22Rv1 (cell line): ENCODE results near the gene MBD3L2.
"Not testable (repeated sequence)": the region's sequence is repeated elsewhere in the genome, so short reads cannot be mapped to it uniquely, and the experiment has no call there.

Source experiments
- H3K27ac ChIP-seq: fragments of 450-650 bp; 2 replicates; pipeline ENCODE4 v1.5.1; 2017
- ZFX ChIP-seq: fragments of 450-650 bp; IDR thresholded peaks from 2 replicates; pipeline ENCODE4 v1.6.1; 2017; ENCODE audit warnings: antibody characterized with exemption, borderline replicate concordance
- TF ChIP-seq, protein P1 (sequence below): fragments of 450-650 bp; IDR thresholded peaks from 2 replicates; pipeline ENCODE4 v1.5.1; 2017; ENCODE audit warnings: mild to moderate bottlenecking

Gene MBD3L2

DNA sequence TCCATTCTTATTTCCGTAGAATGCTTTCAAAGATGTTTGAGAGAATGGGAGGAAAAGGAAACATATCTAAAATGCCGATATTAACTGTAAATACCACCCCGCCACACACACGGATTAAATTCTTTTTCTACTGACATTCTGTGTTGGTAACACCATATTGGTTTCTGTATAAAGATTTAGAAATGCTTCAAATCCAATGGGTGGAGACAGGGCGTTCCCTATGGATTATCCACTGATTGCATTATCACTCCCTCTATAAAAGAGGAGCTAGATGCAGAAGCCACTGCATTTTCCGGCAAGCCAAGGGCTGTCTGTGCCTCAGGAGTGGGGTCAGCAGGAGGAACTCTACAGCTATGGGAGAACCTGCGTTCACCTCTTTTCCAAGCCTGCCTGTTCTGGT lies at the start of gene MBD3L2:
Gene MBD3L2 (plus strand): TSS at position 301 of the 400 bp plus-strand sequence. CDS start 53 bp downstream, at position 354.
- H3K27ac ChIP-seq: not testable (repeated sequence)

DNA sequence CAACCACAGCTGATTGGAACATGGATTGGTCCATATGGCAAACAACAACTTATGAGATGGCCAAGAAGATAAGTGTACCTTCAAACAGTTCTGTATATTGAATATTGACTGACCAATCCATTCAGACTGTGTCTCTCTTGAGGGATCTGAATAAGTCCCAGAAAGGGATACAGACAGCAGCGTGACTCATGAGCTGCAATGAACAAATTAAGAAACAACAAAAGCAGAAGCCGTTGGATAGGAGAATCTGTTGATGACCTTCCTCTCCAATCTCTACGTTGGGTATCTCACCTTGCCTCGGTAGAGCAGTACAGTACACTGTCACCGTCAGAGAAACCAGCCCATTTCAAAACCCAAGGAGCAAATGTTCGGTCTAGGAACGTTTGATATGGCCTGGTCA lies 49.2 kb upstream of the MBD3L2 start:
- TF ChIP-seq ZFX: no peak
- TF ChIP-seq, protein P1, sequence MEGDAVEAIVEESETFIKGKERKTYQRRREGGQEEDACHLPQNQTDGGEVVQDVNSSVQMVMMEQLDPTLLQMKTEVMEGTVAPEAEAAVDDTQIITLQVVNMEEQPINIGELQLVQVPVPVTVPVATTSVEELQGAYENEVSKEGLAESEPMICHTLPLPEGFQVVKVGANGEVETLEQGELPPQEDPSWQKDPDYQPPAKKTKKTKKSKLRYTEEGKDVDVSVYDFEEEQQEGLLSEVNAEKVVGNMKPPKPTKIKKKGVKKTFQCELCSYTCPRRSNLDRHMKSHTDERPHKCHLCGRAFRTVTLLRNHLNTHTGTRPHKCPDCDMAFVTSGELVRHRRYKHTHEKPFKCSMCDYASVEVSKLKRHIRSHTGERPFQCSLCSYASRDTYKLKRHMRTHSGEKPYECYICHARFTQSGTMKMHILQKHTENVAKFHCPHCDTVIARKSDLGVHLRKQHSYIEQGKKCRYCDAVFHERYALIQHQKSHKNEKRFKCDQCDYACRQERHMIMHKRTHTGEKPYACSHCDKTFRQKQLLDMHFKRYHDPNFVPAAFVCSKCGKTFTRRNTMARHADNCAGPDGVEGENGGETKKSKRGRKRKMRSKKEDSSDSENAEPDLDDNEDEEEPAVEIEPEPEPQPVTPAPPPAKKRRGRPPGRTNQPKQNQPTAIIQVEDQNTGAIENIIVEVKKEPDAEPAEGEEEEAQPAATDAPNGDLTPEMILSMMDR: no peak
- H3K27ac ChIP-seq: no peak overlapping the region

DNA sequence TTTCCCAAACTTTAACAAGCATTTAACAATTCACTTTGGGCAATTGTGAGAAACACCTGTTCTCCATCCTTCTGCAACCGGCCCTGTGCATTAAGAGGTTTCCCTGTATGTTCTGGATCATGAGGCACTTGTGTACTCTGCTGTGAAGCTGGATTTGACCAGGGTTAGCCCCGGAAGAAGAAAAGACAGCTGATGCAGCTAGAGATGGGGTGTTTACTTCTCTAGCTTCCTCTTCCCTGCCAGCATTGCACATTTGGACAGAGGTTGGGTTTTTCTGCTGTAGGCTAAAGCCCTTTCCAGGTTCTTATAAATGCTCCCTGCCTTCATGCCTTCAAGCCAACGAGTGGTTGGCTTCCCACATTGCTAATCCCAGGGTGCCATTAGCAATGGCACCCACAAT lies 48.8 kb upstream of the MBD3L2 start:
- TF ChIP-seq, protein P1: no peak
- no peak for TF ChIP-seq ZFX
- H3K27ac ChIP-seq: no peak overlapping the region

DNA sequence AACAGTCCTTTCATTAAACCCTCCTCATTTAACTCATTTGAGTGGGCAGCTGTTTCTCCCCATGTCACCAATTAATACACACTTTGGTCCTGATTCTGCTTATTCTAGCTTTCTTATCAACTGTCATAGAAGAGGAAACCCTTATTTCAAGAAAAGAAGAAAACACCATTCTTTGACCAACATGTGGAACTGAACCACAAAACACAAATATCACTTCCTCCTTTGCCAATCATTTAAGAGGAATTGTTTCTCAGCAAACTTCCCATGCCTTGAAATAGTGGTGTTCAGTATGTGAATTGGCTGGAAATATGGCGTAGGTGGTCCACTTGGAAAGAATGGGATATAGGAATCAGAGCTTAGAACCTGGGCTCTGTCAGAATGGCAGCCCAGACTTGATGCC lies 48.3 kb upstream of the MBD3L2 start:
- TF ChIP-seq, protein P1: no peak
- TF ChIP-seq ZFX: no peak
- no peak overlapping the region for H3K27ac ChIP-seq

DNA sequence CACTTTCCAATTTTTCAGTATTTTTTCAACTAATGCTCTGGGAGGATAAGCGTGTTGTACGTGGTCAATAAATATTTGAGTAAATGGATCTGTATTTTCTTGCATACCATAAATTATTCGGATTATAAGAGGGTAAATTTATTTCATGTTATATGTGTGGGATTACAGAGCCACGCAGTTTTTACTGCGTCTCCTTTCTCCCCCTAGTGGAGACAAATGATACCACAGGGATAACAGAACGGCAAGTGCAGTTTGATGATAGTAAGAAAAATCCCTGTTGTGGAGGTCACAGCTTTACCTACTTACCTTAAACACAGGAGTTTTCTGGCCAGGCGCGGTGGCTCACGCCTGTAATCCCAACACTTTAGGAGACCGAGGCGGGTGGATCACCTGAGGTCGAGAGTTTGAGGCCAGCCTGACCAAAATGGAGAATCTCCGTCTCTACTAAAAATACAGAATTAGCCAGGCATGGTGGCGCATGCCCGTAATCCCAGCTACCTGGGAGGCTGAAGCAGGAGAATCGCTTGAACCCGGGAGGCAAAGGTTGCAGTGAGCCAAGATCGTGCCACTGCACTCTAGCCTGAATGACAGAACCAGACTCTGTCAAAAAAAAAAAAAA lies 44.7 kb upstream of the MBD3L2 start:
- TF ChIP-seq ZFX: no peak
- TF ChIP-seq, protein P1: no peak
- no peak overlapping the region for H3K27ac ChIP-seq

DNA sequence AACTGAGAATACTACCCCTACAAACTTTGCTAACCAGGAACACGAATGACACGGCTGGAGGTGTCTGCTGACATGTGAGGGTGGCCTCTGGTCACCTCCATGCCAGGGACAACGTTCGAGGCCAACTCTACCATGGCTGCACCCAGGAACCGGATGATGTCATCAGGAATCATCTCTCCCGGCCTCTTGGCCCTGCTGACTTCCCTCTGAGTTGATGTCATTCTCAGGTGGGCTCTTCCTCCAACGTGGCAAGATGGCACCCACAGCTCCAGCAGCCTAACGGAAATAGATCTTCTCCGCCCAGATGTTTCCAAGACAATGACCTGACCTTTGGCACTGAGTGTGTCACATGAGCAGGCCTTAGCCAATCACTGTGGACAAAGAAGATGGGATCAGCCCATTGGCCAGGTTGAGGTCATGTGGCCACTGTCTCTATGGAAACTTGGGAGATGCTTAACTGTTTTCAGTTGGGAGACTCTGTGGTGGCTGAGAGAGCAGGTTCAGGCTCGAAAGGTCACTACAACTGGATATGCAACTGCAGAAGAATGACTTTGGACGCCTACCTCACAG lies 42.9 kb upstream of the MBD3L2 start:
- TF ChIP-seq ZFX: no peak
- TF ChIP-seq, protein P1: no peak
- H3K27ac ChIP-seq: no peak overlapping the region

DNA sequence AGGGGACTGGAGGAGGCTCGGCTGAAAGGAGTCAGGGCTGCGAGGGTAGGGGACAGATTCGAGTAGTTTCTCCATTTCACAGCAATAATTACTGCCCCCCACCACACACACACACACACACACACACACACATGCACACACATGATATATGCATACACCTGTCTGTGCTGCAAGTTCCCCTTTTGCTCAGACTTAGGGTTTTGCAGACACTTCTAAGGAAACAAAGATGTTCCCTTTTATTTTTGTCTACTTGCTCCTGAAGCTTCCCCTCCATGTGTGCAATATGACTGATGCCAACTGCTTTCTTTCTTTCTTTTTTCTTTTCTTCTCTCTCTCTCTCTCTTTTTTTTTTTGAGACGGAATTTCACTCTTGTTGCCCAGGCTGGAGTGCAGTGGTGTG lies 41.3 kb upstream of the MBD3L2 start:
- H3K27ac ChIP-seq: no peak overlapping the region

More for the DNA sequence above, 41.3 kb upstream of the MBD3L2 start:
- no peak for TF ChIP-seq ZFX
- TF ChIP-seq, protein P1: no peak
